ENCODE measurements around the gene ARL17B.

GRCh38 chr17:46270032-46270431, 91.5 kb downstream of the ARL17B start:
- no peak for TF ChIP-seq CTCF (conservative IDR thresholded peaks at IDR 0.05)
- no peak for TF ChIP-seq EZH2 (IDR thresholded peaks at IDR 0.05; ENCODE audit: low read depth)

All from PC-9 (cell line).